ENCODE data around the gene DDX25.

The DDX25 gene

DNA sequence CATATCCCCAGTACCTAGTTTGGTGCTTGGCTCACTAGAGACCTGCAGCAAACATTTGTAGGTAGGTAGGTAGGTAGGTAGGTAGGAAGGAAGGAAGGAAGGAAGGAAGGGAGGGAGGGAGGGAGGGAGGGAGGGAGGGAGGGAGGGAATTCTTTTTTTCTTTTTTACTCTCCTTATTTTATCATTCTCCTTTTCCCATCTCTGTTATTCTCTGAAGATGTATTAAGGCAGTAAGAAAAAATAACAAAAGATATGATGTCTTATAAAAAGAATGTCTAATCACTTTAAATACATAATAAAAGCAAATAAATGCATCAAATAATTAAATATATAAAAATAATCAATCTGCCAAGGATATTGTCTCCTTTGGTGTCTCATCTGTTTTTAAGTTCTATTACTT is 70.0 kb downstream of the DDX25 start:
- no peak overlapping the region for H3K9ac ChIP-seq

DNA sequence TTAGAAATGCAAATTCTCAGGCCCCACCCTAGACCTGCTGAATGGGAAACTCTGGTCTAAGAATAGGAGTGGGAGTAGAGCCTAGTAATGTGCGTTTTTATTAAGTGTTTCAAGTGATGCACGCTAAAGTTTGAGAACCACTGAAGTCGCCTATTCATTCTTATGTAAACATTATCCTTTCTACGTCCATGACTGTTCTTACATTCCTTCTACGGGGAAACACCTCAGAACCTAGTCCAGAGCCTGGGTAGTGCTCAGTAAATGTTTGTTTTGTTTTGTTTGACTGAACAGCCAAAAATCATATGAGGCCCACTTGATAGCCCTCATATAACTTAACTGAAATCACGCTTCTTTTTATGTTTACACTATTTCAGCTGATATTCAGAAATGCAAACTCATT is 71.3 kb downstream of the DDX25 start:
- Histone ChIP-seq H3K4me2 (ENCODE audit: low read length) (no peak overlapping the region), H3K9ac (no peak overlapping the region), H3K4me3 (ENCODE audit: low read depth, low read length) (no peak overlapping the region), H3K36me3 (ENCODE audit: control insufficient read depth, insufficient read depth, low read length) (no peaks in the 10 kb centered on the region), H3K79me2 (no peaks in the 10 kb centered on the region), H3K27ac (no peak overlapping the region), H3K9me3 (ENCODE audit: control insufficient read depth, low read length) (no peaks in the 10 kb centered on the region), H3K4me1 (no peaks in the 10 kb centered on the region), H3K27me3 (ENCODE audit: control insufficient read depth, insufficient read depth, low read length) (no peaks in the 10 kb centered on the region), H2AFZ (no peak overlapping the region)
- TF ChIP-seq, protein P1, sequence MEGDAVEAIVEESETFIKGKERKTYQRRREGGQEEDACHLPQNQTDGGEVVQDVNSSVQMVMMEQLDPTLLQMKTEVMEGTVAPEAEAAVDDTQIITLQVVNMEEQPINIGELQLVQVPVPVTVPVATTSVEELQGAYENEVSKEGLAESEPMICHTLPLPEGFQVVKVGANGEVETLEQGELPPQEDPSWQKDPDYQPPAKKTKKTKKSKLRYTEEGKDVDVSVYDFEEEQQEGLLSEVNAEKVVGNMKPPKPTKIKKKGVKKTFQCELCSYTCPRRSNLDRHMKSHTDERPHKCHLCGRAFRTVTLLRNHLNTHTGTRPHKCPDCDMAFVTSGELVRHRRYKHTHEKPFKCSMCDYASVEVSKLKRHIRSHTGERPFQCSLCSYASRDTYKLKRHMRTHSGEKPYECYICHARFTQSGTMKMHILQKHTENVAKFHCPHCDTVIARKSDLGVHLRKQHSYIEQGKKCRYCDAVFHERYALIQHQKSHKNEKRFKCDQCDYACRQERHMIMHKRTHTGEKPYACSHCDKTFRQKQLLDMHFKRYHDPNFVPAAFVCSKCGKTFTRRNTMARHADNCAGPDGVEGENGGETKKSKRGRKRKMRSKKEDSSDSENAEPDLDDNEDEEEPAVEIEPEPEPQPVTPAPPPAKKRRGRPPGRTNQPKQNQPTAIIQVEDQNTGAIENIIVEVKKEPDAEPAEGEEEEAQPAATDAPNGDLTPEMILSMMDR (IDR thresholded peaks at IDR 0.05) = no peak

More for the DNA sequence above, 70.0 kb downstream of the DDX25 start:
- Histone ChIP-seq H3K4me2 (ENCODE audit: low read length) (no peak overlapping the region), H3K4me1 (no peaks in the 10 kb centered on the region), H3K4me3 (ENCODE audit: low read depth, low read length) (no peak overlapping the region), H3K27ac (no peak overlapping the region), H3K9me3 (ENCODE audit: control insufficient read depth, low read length) (no peaks in the 10 kb centered on the region), H2AFZ (no peak overlapping the region), H3K79me2 (no peaks in the 10 kb centered on the region), H3K27me3 (ENCODE audit: control insufficient read depth, insufficient read depth, low read length) (no peaks in the 10 kb centered on the region), H3K36me3 (ENCODE audit: control insufficient read depth, insufficient read depth, low read length) (no peaks in the 10 kb centered on the region)
- TF ChIP-seq, protein P1 (IDR thresholded peaks at IDR 0.05) = no peak

GRCh38 chr11:125976156-125976555 is 71.8 kb downstream of the DDX25 start:
- H3K36me3 ChIP-seq (ENCODE audit: control insufficient read depth, insufficient read depth, low read length) = no peaks in the 10 kb centered on the region
- no peak overlapping the region for H3K9ac ChIP-seq
- H3K4me1 ChIP-seq = no peaks in the 10 kb centered on the region
- H3K27ac ChIP-seq = no peak overlapping the region
- H2AFZ ChIP-seq = no peak overlapping the region
- no peaks in the 10 kb centered on the region for H3K27me3 ChIP-seq (ENCODE audit: control insufficient read depth, insufficient read depth, low read length)
- no peak overlapping the region for H3K4me2 ChIP-seq (ENCODE audit: low read length)
- no peak overlapping the region for H3K4me3 ChIP-seq (ENCODE audit: low read depth, low read length)
- TF ChIP-seq, protein P1 (IDR thresholded peaks at IDR 0.05) = no peak
- H3K9me3 ChIP-seq (ENCODE audit: control insufficient read depth, low read length) = no peaks in the 10 kb centered on the region
- no peaks in the 10 kb centered on the region for H3K79me2 ChIP-seq

GRCh38 chr11:125977333-125977732 is 73.0 kb downstream of the DDX25 start:
- TF ChIP-seq, protein P1 (IDR thresholded peaks at IDR 0.05) = no peak
- Histone ChIP-seq H3K27ac (no peak overlapping the region), H3K4me3 (ENCODE audit: low read depth, low read length) (no peak overlapping the region), H2AFZ (no peak overlapping the region), H3K9ac (no peak overlapping the region), H3K27me3 (ENCODE audit: control insufficient read depth, insufficient read depth, low read length) (no peaks in the 10 kb centered on the region), H3K4me2 (ENCODE audit: low read length) (no peak overlapping the region), H3K79me2 (no peaks in the 10 kb centered on the region), H3K4me1 (no peaks in the 10 kb centered on the region), H3K9me3 (ENCODE audit: control insufficient read depth, low read length) (no peaks in the 10 kb centered on the region), H3K36me3 (ENCODE audit: control insufficient read depth, insufficient read depth, low read length) (no peaks in the 10 kb centered on the region)

DNA sequence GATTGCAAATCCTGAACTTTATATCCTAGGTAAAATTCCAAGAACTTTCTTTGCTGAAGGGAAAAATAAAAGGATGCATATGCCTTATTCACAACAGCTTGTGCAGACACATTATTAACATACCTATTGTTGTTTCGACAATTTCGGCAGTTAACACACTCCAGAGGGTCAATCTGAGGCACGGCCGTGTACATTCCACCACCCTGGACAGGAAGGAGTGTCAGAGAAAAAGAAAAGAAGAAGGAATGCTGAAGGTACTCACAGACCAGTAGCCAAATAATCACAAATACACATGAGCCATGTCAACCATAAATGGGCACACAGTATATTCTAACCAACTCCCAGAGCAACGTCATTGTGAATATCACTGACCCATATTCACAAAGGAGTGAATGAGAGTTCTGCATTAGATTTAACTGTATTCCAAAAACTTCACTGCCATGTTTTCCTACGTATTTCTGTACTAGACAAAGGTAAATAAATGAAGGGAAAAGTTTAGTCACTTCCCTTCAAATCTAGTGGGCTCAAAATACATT is 73.9 kb downstream of the DDX25 start:
- Histone ChIP-seq H3K4me3 (ENCODE audit: low read depth, low read length) (no peak overlapping the region), H3K9ac (no peak overlapping the region), H3K79me2 (no peaks in the 10 kb centered on the region), H2AFZ (no peak overlapping the region), H3K27ac (no peak overlapping the region), H3K36me3 (ENCODE audit: control insufficient read depth, insufficient read depth, low read length) (no peaks in the 10 kb centered on the region), H3K9me3 (ENCODE audit: control insufficient read depth, low read length) (no peaks in the 10 kb centered on the region), H3K27me3 (ENCODE audit: control insufficient read depth, insufficient read depth, low read length) (no peaks in the 10 kb centered on the region), H3K4me1 (no peaks in the 10 kb centered on the region), H3K4me2 (ENCODE audit: low read length) (no peak overlapping the region)
- TF ChIP-seq, protein P1 (IDR thresholded peaks at IDR 0.05) = no peak

All from parathyroid adenoma (tissue), 2 donors.